GM23338 (cell line): Measurements from ENCODE around the gene SH3BP4. TPM values are rescaled to one million over a fixed set of nuclear protein-coding genes. Genes with fewer than 3 reads are reported as not detected.

Source experiments
- ATAC-seq: fragments of 200-7000 bp; cut with Tn5 transposase; 3 replicates; pipeline ENCODE4 v1.9.1; 2020
- DNase-seq: peaks from one replicate; pipeline ENCODE4 v3.0.0-alpha.2; 2015; ENCODE audit warnings: low spot score
- H2AFZ ChIP-seq: fragments of 200-600 bp; sonication (generic); 2 replicates; pipeline ENCODE4 v1.8.0; 2016; ENCODE audit warnings: antibody characterized with exemption, mild to moderate bottlenecking, moderate library complexity
- H3F3A ChIP-seq: fragments of 200-600 bp; sonication (generic); replicated peaks from 2 replicates; pipeline ENCODE4 v1.8.0; 2017; ENCODE audit warnings: antibody characterized with exemption, mixed run types, low read depth
- H3K27ac ChIP-seq: fragments of 200-600 bp; sonication (generic); 2 replicates; pipeline ENCODE4 v1.6.1; 2016; ENCODE audit warnings: low read depth
- H3K27me3 ChIP-seq: fragments of 200-600 bp; sonication (generic); 2 replicates; pipeline ENCODE4 v1.8.0; 2016; ENCODE audit warnings: mild to moderate bottlenecking, mixed run types, moderate library complexity; ENCODE audit not compliant: insufficient read depth
- H3K36me3 ChIP-seq: fragments of 200-600 bp; sonication (generic); 2 replicates; pipeline ENCODE4 v1.8.0; 2016; ENCODE audit warnings: mild to moderate bottlenecking; ENCODE audit not compliant: insufficient read depth
- H3K4me1 ChIP-seq: fragments of 200-600 bp; sonication (generic); 2 replicates; pipeline ENCODE4 v1.8.0; 2016; ENCODE audit warnings: mild to moderate bottlenecking, moderate library complexity; ENCODE audit not compliant: insufficient read depth
- H3K4me2 ChIP-seq: fragments of 200-600 bp; sonication (generic); 2 replicates; pipeline ENCODE4 v1.7.1; 2017; ENCODE audit warnings: mixed run types
- H3K4me3 ChIP-seq: fragments of 200-600 bp; sonication (generic); 2 replicates; pipeline ENCODE4 v1.6.1; 2016; ENCODE audit warnings: mixed run types
- H3K79me2 ChIP-seq: fragments of 200-600 bp; sonication (generic); replicated peaks from 2 replicates; pipeline ENCODE4 v1.8.0; 2017; ENCODE audit warnings: mild to moderate bottlenecking; ENCODE audit not compliant: insufficient read depth
- H3K9me2 ChIP-seq: fragments of 200-600 bp; sonication (generic); 2 replicates; pipeline ENCODE4 v1.8.0; 2017; ENCODE audit not compliant: insufficient read depth
- H4K20me1 ChIP-seq: fragments of 200-600 bp; sonication (generic); replicated peaks from 2 replicates; pipeline ENCODE4 v1.8.0; 2017; ENCODE audit warnings: mild to moderate bottlenecking; ENCODE audit not compliant: insufficient read depth
- H3K27ac Mint-ChIP-seq: 2 replicates; pipeline ENCODE4 v1.8.0; 2020; ENCODE audit warnings: inconsistent platforms, mild to moderate bottlenecking, moderate library complexity, mixed read lengths
- H3K27me3 Mint-ChIP-seq: 3 replicates; pipeline ENCODE4 v1.8.0; 2022; ENCODE audit warnings: low read depth, mild to moderate bottlenecking, moderate library complexity, mixed read lengths, inconsistent platforms; ENCODE audit not compliant: insufficient read depth, poor library complexity
- H3K36me3 Mint-ChIP-seq: 3 replicates; pipeline ENCODE4 v1.8.0; 2021; ENCODE audit warnings: low read depth, mild to moderate bottlenecking, inconsistent platforms, moderate library complexity, mixed read lengths
- H3K4me1 Mint-ChIP-seq: 3 replicates; pipeline ENCODE4 v1.8.0; 2020; ENCODE audit warnings: mild to moderate bottlenecking, inconsistent platforms, mixed read lengths
- H3K4me3 Mint-ChIP-seq: 3 replicates; pipeline ENCODE4 v1.8.0; 2021; ENCODE audit warnings: moderate library complexity, mild to moderate bottlenecking, inconsistent platforms, mixed read lengths
- H3K9me3 Mint-ChIP-seq: 3 replicates; pipeline ENCODE4 v1.8.0; 2020; ENCODE audit warnings: moderate library complexity, mild to moderate bottlenecking, inconsistent platforms, mixed read lengths
- CREB1 ChIP-seq: fragments of 250-450 bp; sonication (Bioruptor Pico); IDR thresholded peaks from 2 replicates; pipeline ENCODE4 v1.5.0; 2020; ENCODE audit warnings: low read depth, mild to moderate bottlenecking, moderate library complexity
- ETS1 ChIP-seq: IDR thresholded peaks from 2 replicates; pipeline ENCODE4 v1.6.1; 2016; ENCODE audit warnings: antibody characterized with exemption
- EZH2 ChIP-seq: fragments of 200-600 bp; sonication (generic); IDR thresholded peaks from one replicate; pipeline ENCODE4 v1.8.0; 2017; ENCODE audit warnings: antibody characterized with exemption, mild to moderate bottlenecking, low read depth; ENCODE audit not compliant: unreplicated experiment
- EZH2phosphoT487 ChIP-seq: fragments of 200-600 bp; sonication (generic); IDR thresholded peaks from one replicate; pipeline ENCODE4 v1.8.1; 2018; ENCODE audit warnings: antibody characterized with exemption; ENCODE audit not compliant: unreplicated experiment
- JUNB ChIP-seq: IDR thresholded peaks from one replicate; pipeline ENCODE4 v1.6.1; 2016; ENCODE audit warnings: antibody characterized with exemption; ENCODE audit not compliant: unreplicated experiment
- NANOG ChIP-seq: IDR thresholded peaks from 2 replicates; pipeline ENCODE4 v1.6.1; 2016; ENCODE audit warnings: antibody characterized with exemption, borderline replicate concordance
- REST ChIP-seq: IDR thresholded peaks from one replicate; pipeline ENCODE4 v1.6.1; 2018; ENCODE audit warnings: antibody characterized with exemption; ENCODE audit not compliant: unreplicated experiment
- STAT1 ChIP-seq: IDR thresholded peaks from one replicate; pipeline ENCODE4 v1.6.1; 2016; ENCODE audit warnings: antibody characterized with exemption; ENCODE audit not compliant: unreplicated experiment
- ZNF331 ChIP-seq: fragments of 250-450 bp; sonication (Bioruptor Pico); IDR thresholded peaks from 2 replicates; pipeline ENCODE4 v1.5.0; 2020; ENCODE audit warnings: low read depth, mild to moderate bottlenecking, moderate library complexity
- polyA plus RNA-seq: library from polyadenylated mRNA; unstranded; fragments of >200 nt; fragmentation: Nextera tagmentation; extraction: Ambion mirVana; gene quantifications from 2 replicates; pipeline ENCODE4 v1.2.1, GENCODE V29; 2016
- total RNA-seq: library from RNA; depleted of rRNA; stranded (reverse); fragments of >200 nt; shearing (Covaris generic); gene quantifications from 2 replicates; pipeline ENCODE4 v1.2.3, GENCODE V29; 2014
- TF ChIP-seq, protein P1 (sequence below), 2 experiments: fragments of 200-600 bp in 1 of 2; sonication (generic) in 1 of 2; conservative IDR thresholded peaks; 2 replicates each; pipeline versions ENCODE4 v1.5.1 to v1.6.1; 2016 to 2017; ENCODE audit warnings: antibody characterized with exemption in 2 of 2, low read depth in 2 of 2, mild to moderate bottlenecking in 2 of 2, moderate library complexity in 1 of 2

Gene SH3BP4
- total and polyA plus RNA-seq, 2 experiments from 2014 or later = 15.6 to 50.9 TPM

- H3K36me3 Mint-ChIP-seq = peaks cover 13% of the 10 kb centered on the region
- H3K4me2 ChIP-seq = no peak overlapping the region
- no peaks in the 10 kb centered on the region for H3K36me3 ChIP-seq
- no peak overlapping the region for H3K4me3 ChIP-seq
- ATAC-seq (no peak), DNase-seq (no peak)
- H3K79me2 ChIP-seq = peaks cover 91% of the 10 kb centered on the region
- no peak overlapping the region for H2AFZ ChIP-seq
- 0 out of 2 replicates have a peak overlapping the region, but pooled peaks have one; percentile 50 for H3K27ac ChIP-seq
- H3K27me3 ChIP-seq = no peaks in the 10 kb centered on the region
- H3K27ac Mint-ChIP-seq = no peak overlapping the region
- peaks cover 6% of the 10 kb centered on the region for H3K27me3 Mint-ChIP-seq
- TF ChIP-seq EZH2 = no peak
- peaks cover 40% of the 10 kb centered on the region for H3K4me1 ChIP-seq
- peaks cover 64% of the 10 kb centered on the region for H3K4me1 Mint-ChIP-seq
- H3K4me3 Mint-ChIP-seq = no peak overlapping the region
- H3K9me2 ChIP-seq = no peaks in the 10 kb centered on the region
- no peaks in the 10 kb centered on the region; the same call in 1 of the 3 replicates for H3K9me3 Mint-ChIP-seq
- H3F3A ChIP-seq = 0 out of 2 replicates have a peak, but pooled peaks cover 3% of the 10 kb centered on the region
- peaks cover 7% of the 10 kb centered on the region for H4K20me1 ChIP-seq
Measured at GRCh38 chr2:235008584-235009044, 56.8 kb downstream of the SH3BP4 start.

DNA sequence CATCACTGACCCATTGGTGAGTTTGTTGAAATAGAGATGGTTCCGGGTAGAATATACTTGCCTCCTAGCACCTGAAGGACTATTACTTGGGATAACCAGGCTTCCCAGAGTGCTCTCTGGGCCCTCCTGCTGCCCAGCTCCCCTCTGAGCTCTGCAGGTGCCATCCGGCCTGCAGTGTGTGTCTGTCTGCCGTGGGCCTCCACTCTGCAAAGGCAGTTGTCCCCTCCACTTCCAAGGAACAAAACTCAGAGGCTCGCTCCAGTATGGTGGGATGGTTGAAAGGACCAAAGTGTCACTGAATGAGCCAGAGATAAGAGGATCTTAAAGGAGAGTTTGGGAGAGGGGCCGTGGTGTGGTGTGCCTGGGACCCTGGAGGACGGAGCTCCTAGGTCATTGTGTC lies 57.3 kb downstream of the SH3BP4 start:
- Histone ChIP-seq H3K4me3 (no peak overlapping the region), H3K36me3 (no peaks in the 10 kb centered on the region), H2AFZ (no peak overlapping the region), H3K4me1 (peaks cover 42% of the 10 kb centered on the region), H3F3A (0 out of 2 replicates have a peak, but pooled peaks cover 3% of the 10 kb centered on the region), H4K20me1 (peaks cover 11% of the 10 kb centered on the region), H3K9me2 (no peaks in the 10 kb centered on the region), H3K27me3 (no peaks in the 10 kb centered on the region), H3K79me2 (peaks cover 91% of the 10 kb centered on the region), H3K27ac (no peak overlapping the region), H3K4me2 (no peak overlapping the region)
- no peak overlapping the region for H3K4me3 Mint-ChIP-seq
- DNase-seq (no peak), ATAC-seq (no peak)
- H3K9me3 Mint-ChIP-seq = no peaks in the 10 kb centered on the region; the same call in 1 of the 3 replicates
- peaks cover 66% of the 10 kb centered on the region for H3K4me1 Mint-ChIP-seq
- H3K36me3 Mint-ChIP-seq = peaks cover 13% of the 10 kb centered on the region
- H3K27me3 Mint-ChIP-seq = peaks cover 6% of the 10 kb centered on the region
- H3K27ac Mint-ChIP-seq = no peak overlapping the region
- TF ChIP-seq JUNB (no peak), ETS1 (no peak), STAT1 (no peak), EZH2phosphoT487 (no peak), REST (no peak), EZH2 (no peak), NANOG (no peak), ZNF331 (CRISPR knock-in tag) (no peak), CREB1 (CRISPR knock-in tag) (no peak)
- TF ChIP-seq, protein P1, sequence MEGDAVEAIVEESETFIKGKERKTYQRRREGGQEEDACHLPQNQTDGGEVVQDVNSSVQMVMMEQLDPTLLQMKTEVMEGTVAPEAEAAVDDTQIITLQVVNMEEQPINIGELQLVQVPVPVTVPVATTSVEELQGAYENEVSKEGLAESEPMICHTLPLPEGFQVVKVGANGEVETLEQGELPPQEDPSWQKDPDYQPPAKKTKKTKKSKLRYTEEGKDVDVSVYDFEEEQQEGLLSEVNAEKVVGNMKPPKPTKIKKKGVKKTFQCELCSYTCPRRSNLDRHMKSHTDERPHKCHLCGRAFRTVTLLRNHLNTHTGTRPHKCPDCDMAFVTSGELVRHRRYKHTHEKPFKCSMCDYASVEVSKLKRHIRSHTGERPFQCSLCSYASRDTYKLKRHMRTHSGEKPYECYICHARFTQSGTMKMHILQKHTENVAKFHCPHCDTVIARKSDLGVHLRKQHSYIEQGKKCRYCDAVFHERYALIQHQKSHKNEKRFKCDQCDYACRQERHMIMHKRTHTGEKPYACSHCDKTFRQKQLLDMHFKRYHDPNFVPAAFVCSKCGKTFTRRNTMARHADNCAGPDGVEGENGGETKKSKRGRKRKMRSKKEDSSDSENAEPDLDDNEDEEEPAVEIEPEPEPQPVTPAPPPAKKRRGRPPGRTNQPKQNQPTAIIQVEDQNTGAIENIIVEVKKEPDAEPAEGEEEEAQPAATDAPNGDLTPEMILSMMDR (conservative IDR thresholded peaks at IDR 0.05; ENCODE audit: low read depth in 2 of 2) = no peak
